GM21529 (cell line): ENCODE measurements around the gene OXGR1.

Experiments
- ATAC-seq: cut with Tn5 transposase; IDR thresholded peaks from one replicate; pipeline ENCODE4 v1.9.1; 2021; ENCODE audit not compliant: unreplicated experiment

Gene OXGR1

GRCh38 chr13:96963786-96964475 is 30.3 kb downstream of the OXGR1 start:
- no peak for ATAC-seq

- no peak for ATAC-seq
These were observed 33.9 kb downstream of the OXGR1 start for GRCh38 chr13:96960379-96960778.

GRCh38 chr13:96958286-96958891 is 35.9 kb downstream of the OXGR1 start:
- peak; percentile 62 for ATAC-seq

- ATAC-seq = no peak
These were observed 41.7 kb downstream of the OXGR1 start for GRCh38 chr13:96952595-96952994.

GRCh38 chr13:96948127-96948526 is 46.1 kb downstream of the OXGR1 start:
- ATAC-seq = no peak

GRCh38 chr13:96947343-96947910 is 46.8 kb downstream of the OXGR1 start:
- ATAC-seq = no peak

GRCh38 chr13:96946709-96947311 is 47.5 kb downstream of the OXGR1 start:
- ATAC-seq = no peak

GRCh38 chr13:96940961-96941360 is 53.3 kb downstream of the OXGR1 start:
- ATAC-seq = no peak

GRCh38 chr13:96935901-96936300 is 58.4 kb downstream of the OXGR1 start:
- ATAC-seq = no peak
